Activated T-cell treated with anti-CD3 and anti-CD28 coated beads for 1 hour (primary cell): ENCODE data around the gene CACNA1C.

ENCODE experiments used
- DNase-seq: peaks from one replicate; pipeline ENCODE4 v3.0.0-alpha.2; 2020; ENCODE audit warnings: low read depth

The CACNA1C gene

DNA sequence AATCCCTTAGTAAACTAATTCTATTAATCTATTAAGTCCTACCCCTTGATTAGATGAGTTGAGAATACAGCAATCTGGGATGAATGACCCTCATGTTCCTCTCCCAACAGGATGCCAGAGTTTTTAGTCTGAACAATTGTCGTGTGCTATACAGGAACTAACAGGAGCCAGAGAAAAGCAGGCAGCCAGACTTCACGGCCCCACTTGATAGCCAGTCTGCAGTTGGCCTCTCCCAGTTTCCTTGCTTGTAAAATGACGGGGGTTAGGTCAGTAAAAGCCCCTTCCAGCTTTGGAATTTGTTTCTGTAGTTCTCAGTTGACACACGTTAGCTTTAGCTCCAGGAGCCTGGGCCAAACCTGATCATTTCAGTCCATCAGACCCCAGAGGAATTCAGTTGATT lies 475.2 kb downstream of the CACNA1C start:
- no peak for DNase-seq

DNA sequence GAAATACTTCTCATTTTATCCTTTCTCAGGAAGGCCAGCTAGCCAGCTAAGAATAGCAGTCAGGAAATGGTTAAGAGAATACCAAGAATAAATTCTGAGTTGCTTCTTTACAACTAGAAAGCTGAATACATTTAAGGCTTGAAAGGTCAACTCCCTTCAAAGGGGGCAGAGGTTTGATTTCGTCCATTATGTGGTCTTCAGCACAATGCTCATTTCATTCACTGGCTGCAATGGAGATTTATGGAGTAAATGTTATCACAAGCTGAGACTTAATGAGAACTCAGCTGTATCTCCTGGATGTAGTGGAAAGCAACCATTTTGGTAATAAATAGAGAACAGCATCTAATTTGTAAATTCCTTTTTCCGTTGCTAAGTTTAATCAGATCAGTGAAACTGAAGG lies 477.0 kb downstream of the CACNA1C start:
- no peak for DNase-seq

DNA sequence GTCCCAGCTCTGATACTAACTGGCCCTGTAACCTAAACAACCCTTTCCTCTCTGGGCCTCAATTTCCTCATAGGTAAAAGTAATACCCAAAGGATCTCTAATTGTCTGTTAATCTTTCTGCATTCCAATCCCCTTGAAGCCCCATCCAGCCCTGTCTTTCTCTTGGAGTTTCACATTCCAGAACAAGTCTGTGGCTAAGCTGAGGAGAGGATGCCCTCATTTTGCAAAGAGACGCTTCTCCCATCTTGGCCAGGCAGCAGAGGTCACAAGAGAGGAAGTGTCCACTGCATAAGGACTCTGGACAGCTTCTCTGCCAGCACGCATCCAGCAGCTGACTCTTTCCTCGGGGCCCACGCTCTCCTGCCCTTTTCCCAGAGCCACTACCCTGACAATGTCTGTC lies 478.6 kb downstream of the CACNA1C start:
- DNase-seq = no peak

DNA sequence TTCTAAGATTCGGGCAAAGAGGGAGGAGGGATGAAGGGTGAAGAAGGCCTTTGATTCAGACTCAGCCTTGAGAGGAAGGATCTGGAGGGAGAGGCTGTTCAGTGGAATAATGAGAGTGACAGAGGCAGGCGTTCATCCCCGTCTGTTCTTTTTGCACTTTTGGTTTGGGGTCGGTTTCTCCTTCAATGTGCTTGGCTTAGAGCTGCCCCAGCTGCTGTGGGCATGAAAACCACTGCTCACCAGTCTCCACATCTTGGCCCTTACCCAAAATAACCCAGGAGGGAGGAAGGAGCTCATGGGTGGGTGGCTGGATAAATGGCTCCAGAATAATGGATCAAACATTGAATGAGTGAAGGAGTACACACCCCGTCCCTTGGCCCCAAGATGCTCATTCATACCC lies 480.2 kb downstream of the CACNA1C start:
- DNase-seq = no peak

DNA sequence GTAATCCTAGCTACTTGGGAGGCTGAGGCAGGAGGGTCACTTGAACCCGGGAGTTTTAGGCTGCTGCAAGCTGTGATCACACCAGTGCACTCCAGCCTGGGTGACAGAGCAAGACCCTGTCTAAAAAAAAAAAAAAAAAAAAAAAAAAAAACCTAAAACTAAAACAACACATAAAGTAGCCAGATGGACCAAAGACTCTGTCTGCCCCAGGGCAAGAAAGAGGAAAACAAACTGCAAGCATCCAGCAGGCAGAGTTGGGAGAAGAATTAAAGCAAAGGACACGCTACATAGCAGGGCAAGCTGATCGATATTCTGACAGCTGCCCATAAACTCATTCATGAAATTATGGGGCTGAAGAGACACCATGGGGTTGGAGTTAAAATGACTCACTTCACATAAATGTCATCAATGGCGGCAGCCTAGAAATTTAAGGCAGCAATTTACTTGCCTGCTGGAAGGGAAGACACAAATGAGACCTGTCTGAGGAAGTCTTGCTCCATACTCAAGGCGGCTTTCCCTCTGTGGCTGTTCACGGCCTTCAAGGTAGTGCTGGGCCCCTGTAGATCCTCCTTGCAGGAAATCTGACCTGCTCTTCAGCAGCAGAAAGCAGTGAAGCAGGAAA lies 482.9 kb downstream of the CACNA1C start:
- no peak for DNase-seq

DNA sequence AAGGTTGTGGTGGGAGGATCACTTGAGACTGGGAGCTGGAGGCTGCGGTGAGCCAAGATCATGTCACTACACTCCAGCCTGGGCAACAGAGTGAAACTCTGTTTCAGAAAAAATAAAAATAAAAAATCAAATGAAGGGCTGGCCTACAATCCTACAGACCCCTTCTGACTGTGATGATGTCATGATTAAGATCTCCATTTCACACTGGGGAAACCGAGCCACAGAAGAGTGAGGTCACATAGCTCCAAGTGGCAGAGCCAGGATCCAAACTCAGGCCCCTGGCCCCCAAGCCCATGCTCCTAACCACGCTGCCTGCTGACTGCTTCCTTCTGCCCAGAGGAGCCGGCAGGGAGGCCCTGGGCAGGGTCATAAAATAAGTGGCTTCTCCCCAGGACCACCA lies 483.9 kb downstream of the CACNA1C start:
- DNase-seq = no peak

DNA sequence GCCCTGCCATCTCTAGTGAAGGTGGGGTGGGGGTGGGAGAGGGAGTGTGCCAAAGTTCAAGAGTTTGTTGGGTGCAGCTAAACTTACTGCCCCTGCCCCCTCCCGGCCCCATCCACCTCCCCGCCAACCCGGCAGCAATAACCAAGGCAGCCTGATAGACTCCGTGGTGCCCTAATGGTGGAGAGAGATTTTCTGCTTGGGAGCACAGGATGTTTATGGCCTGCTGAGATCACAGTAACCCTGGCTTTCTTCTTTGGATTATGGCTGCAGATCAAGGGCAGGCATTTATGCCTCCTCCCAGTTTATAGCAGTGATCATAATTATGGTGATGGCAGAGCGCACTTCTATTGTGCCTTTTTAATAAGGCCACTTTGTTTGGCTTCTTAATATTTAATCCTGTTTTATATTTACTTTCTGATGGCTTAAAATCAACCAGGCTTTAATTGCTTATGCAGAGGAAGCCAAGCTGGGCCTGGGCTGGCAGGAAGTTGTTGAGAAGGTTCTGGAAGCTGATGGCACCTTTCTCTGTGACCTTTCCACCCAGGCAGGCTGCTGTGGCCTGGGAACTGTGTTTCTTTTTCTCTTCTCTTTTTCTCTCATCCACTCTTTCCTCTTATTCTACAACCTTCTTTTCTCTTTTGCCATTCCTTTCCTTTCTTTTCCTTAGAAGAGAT lies 485.2 kb downstream of the CACNA1C start:
- DNase-seq = no peak

DNA sequence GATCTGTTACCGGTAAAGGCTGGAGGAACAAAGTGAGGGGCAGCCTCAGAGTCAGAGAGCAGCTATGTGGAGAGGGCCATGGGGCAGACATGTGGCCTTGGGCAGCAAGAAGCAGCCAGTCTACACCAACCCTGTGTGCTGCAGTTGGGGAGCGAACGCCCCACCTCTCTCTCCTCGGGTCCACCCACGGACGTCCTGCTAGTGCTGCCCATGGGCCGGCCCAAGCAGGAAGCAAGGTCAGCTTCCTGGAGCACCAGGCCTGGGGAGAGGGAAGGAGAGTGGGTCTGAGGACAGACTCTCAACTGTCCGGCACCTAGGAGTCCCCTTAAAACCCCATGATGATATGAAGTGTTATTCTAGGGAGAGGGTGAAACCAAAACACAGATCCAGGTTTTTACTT lies 487.2 kb downstream of the CACNA1C start:
- no peak for DNase-seq

DNA sequence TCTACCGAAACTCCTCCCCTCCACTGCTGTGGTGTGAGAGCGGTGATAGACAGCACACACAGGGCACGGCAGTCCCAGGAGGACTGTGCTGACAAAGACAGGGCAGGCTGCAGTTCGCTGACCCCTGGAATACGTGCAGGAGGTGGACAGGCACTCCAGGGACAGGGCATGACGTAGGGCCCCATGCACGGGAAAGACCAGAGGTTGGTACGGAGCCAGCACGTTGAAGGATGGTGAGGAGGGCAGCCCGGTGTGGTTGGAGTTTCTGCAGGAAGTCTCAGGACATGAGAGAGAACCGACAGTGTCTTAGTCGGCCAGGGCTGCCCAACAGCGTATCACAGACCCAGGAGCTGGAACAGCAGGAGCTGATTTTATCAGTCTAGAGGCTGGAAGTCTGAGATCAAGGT lies 487.8 kb downstream of the CACNA1C start:
- DNase-seq = no peak

DNA sequence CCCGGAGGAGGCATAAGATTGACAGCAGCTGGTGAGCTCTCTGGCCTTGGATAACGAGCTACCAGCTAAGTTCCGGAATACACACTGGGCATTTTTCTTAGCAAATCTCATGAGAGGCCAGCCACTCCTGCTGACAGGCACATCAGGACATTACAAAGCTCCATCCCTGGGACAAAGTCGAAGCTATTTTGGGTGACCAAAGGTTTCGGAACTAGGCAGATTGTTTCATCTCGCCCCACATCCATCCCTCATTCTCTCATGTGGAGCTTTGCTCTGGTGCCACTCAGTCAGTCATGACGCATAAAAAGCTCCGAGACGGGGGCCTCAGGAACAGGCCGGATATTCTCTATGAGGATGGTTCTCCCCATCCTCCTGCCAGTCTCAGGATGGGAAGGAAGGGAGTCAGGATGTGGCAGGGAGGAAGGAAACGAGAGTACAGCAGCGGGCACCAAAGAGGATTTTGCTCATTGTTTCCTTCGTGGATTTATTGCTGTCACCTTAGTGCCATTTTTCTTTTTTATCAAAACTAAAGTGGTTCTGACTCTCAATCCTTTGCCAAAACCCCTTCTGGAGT lies 488.9 kb downstream of the CACNA1C start:
- DNase-seq = no peak

DNA sequence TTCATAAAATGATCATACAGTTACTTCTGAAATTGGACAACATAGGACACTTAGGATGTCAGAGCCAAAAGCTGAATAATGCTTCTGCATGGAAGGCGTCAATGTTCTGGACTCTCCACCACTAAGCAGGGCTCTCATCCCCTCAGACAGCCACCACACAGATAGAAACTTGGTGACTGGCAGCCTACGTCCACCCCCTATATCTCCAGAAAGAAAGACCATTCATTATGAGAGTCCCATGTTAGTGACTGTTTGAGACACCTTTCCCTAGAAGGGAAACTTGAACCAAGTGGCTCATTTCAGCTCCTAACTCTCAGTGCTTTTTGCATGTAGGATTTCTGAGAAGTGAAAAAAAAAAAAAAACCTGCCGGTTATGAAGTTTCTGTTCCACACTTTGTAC lies 491.0 kb downstream of the CACNA1C start:
- DNase-seq = no peak

DNA sequence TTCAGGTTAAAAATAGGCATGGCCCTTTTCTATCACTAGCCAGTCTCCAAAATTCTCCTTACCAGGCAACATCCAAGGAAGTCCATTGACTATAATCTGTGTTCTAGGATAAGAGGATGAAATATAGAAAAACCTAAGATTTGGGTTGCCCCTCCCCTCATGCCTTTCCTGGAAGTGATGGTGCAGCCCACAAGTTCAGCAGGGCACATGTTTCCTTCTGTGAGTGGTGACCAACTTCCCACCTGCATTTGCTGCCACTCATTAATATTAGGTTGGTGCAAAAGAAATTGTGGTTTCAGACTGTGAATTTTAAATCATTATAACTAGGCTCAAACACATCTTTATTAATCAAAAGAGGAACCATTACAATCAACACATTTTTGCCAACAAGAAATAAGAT lies 491.4 kb downstream of the CACNA1C start:
- no peak for DNase-seq

DNA sequence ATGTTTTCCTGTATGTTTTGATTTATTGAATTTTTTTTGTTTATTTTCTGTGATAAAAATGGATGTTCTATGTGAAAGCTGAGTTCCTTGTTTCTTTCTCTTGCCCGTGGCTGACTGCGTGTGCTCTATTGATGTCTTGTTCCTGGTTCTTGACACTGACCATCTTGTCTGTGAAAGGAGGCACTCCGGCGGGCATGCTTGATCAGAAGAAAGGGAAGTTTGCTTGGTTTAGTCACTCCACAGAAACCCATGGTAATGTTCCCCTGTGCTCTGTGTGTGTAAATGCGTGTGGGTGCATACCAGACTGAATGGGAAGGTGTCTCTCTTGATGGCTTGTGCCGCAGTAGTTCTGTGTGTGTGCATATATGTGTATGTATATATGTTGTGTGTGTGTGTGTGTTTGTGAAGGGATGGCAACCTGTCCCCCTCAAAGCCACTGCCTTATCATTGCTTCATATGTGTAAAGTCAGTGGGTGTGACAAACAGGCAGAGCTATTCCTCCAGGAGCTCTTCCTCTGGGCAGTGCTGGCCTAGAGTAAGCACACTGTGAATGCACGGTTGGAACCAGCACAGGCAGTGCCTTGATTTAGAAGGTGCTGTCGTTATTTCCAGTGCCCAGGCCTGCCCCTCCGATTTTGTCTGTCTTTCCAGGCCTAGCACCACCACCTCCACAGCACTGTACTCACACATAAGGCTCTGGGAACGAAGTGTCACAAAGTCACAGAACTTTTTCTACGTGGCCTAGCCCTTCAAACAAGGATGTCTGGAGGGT lies 494.7 kb downstream of the CACNA1C start:
- no peak for DNase-seq

DNA sequence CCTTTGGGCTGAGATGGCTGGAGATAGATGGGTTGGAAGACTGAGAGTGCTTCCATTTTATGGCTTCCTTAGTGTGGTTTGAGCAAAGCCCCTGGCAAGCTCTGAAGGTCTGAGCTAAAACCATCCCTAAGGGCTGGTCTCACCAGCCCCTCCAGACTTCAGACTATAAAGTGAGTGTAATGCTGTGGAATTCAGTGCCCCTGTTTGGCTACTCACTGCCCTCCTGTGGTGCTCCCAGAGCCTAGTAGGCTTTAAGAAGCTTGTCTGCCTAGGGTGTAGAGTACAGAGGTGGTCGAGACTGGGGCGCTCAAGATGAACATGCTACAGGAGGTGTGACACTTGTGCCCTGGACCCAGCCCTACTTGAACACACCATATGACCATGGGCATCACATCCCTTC lies 495.3 kb downstream of the CACNA1C start:
- no peak for DNase-seq

DNA sequence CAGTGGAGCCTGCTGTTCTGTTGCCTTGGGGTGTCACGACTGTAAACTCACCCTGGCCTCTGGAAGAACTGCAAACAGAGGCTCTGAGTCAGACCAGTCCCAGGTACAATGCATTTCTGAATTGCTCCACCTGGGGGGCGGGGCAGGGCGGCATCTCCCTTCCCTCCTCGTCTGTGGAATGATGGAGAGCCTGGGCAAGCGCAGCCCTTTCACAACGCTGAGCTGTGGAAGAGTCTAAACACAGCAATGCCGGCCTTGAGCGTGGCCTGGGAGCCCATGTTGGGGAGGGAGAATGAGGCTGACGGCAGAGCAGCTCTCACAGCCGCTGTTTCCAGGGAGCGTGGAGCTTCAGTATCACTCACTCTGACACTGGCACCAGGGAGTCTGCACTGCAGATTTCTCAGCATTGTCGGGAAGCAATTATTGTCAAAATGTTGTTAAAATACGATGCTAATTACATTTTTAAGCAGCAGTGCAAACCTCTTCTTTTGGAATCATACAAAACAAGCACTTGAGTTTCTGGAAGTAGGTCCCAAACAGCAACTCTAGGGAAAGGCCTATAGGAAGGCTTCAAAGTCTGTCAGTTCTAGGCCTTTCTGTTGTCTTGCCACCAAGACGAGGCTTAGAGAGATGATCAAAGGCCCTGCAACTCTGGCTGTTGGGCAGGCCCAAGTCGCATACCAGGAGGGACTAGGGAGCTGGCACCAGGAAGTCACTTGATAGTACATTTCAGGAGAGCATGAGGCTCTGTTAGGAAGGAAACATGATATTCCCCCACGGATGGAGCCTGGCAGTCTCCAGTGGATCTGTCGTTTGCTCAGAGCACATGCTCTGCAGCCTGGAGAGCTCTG lies 498.0 kb downstream of the CACNA1C start:
- no peak for DNase-seq

DNA sequence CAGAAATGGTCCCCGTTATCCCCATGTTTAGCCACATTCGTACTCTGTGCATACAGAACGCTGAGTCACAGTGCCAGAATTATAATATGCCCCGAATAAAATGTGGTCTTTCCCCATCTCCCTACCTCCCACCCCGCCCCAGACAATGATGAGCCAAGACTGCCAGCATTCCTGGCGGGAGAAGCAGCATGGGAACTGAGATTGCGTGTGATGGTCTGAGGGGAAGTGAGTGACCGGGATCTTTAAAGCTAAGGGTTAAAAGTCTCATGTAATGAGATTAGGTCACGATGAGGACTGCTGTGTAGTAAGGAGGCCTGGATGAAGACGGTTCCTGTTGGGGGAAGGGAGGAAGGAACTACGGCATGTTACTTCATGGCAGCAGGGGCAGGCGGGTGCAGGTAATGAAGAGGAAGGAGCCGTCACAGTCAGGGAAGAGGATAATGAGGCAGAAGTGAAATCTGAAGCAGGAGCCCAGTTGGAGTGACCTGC lies 498.7 kb downstream of the CACNA1C start:
- DNase-seq = no peak

DNA sequence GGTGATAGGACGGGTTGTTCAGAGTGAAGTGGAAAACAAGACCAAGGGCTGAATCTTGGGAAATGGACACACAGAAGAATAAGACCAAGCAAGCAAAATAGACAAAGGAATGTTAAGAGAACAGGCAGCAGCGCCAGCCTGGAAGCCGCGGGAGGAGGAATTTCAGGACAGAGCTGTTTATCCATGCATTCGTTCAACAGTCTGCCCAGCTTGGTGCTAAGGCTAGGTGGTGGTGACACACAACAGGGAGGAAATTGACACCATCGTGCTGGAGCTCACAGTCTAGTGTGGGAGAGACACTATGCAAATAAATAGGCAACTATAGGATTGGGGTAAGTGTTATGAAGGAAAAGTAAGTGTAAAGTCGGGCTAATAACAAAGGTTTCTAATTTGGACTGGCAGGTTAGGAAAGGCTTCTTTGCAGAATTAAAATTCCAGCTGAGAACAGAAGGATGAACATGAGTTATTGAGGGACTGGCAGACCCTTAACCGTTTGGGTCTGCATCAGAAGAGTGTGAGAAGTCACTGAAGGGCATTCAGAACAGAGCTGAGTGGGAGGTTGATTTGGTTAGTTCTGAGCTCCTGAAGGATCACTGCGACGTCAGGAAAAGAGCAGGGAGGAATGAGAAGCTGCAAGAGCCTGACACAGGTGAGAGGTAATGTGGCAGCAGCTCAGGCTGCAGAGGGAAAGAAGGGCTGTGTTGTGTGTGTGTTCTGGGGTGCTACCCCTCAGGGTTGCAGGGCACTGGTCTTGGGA lies 499.4 kb downstream of the CACNA1C start:
- no peak for DNase-seq

DNA sequence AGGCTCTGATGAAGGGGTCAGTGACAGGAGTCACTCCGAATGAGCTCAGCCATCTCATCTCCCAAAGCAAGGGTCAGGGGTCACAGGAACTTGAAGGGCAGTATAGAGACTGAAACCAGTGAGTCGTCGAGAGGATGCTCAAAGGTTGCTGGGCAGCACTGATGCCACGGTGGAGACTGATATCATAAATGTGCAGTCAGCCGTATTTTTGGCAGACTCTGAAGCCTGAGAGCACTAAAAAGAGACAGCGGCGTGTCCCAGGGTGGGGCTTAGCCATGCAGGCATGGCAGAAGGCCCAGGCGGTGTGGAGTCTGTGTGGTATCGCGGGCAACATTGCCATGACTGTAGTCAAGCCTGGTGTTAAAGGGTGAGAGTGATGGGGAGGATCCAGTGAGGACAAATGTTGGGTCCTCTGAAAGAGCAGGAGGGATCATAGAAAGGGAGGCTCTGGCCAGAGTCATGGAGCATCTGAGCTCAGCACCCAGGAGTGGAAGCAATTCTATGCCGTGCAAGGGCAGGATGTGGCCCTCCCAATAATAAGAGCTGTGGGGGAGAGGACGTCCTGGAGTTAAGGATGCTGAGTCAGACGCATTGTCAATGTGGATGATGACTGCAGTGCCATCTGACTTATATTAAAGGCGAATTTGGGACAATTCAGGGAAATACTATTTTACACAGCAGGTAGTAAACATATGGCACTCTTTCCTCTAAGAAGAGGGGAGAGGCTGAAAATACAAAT lies 500.8 kb downstream of the CACNA1C start:
- DNase-seq = no peak

DNA sequence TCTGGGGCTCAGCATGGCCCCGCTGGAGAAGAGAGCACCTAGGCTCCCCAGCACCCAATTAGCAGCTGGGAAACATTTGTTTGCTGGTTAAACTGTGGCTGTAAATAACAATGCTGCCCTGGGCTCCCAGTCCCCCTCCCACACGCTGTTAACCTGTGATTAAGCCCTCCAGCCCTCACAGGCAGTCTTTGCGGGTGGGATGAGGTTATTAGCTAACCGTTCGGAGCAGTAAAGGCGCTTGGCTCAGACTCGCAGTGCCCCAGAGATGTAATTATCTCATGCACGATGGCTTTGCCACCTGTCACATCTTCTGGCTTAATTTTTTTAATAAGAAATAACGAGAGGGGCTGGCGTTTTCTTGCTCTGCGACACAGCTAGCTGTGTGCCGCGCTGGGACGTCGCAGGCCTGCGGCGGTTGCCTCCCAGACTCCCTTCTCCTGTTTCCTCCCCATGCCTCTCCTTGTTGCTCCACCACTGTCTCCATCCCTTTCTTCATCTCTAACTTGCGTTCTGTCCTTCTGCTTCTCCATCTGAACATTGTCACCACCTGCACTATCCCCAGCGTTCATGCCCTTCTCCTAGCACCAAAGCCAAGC lies 502.8 kb downstream of the CACNA1C start:
- DNase-seq = no peak

DNA sequence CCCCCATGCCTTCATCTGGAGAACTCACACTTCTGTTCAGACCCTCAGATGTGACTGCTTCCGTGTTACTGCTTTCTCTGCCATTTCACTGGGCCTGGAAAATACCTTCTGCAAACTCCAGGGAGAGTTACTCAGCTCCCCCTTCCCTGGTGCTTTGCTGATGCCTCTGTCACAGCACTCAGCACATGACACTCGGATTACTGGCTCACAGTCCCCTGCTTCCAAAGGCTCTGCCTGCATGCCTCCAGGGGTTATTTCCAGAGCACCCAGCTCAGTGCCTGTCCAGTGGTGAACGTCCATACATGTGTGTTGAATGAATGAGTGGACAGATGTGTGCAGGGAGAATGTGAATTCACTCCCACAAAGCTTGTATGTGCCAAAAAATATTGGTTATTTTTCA lies 504.8 kb downstream of the CACNA1C start:
- no peak for DNase-seq
